ENCODE results near the gene DRD4.
"Not testable (repeated sequence)": the region's sequence is repeated elsewhere in the genome, so short reads cannot be mapped to it uniquely, and the experiment has no call there.

Gene DRD4

DNA sequence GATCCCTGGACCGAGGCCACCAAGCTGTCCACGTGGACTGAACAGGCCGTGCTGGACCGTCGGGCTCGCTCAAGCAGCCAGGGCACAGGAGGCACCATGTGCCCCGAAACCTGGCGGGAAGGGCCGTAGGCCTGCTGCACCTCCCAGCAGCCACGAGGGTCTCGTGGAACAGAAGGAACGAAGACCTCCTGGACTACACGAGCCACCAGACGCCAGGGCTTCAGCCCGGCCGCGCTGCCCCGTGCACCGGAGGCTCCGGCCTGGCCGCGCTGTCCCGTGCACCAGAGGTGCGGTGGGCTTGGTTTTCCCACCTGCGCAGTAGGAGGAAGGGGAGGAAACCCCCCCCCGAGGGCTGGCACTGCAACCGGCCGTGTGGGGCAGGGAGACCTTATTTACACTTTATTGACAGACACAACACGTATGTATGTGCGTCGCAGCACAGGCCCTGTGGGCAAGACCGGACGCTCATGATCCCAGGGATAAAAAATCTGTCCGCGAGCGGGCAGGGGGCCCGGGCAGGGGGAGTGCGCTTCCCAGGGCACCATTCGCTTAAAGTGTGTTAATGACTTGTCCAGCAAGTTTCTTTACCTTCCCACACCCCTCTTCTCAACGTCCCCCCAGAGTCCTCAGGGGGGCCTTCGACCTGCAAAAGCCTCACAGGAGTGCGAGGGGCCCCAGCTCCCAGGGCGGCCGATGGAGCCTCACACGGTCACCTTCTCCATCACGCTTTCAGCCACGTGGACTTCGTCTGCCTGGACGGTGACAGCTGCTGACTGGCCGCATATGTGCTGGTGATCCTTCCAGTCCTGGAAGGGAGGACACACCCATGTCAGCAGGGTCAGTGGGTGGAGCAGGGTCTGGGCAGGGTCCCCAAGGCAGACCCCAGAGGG is 7.0 kb downstream of the DRD4 start:
- Histone ChIP-seq H3K4me1 (ENCODE audit: control insufficient read depth, insufficient read depth, low read depth, low read length) (peaks cover 29% of the 10 kb centered on the region), H3K36me3 (ENCODE audit: control insufficient read depth in 1 of 2, insufficient read depth in 2 of 2, low read depth in 1 of 2, low read length in 2 of 2) (peaks cover 37 to 69% of the 10 kb centered on the region in 2 experiments), H3K23ac (ENCODE audit: low read length in 2 of 2) (no peak overlapping the region), H3K79me1 (replicated peaks; ENCODE audit: low read length, poor library complexity, severe bottlenecking) (no peaks in the 10 kb centered on the region), H2AFZ (ENCODE audit: low read depth, low read length) (no peak overlapping the region), H2BK120ac (ENCODE audit: low read depth, low read length) (no peak overlapping the region), H3K4me2 (ENCODE audit: low read length, poor library complexity, severe bottlenecking) (no peak overlapping the region), H3K18ac (ENCODE audit: low read depth in 1 of 2, low read length in 2 of 2) (no peak overlapping the region), H2BK12ac (ENCODE audit: low read length in 2 of 2) (no peak overlapping the region), H4K8ac (ENCODE audit: low read length) (no peak overlapping the region), H3K27ac (ENCODE audit: low read length, poor library complexity, severe bottlenecking) (no peak overlapping the region), H2BK15ac (ENCODE audit: low read depth, poor library complexity, severe bottlenecking) (no peak overlapping the region), H3K14ac (ENCODE audit: low read length in 2 of 2) (no peak overlapping the region), H3K9me3 (ENCODE audit: control insufficient read depth, low read length) (no peaks in the 10 kb centered on the region), H3K4ac (ENCODE audit: low read depth in 1 of 2, low read length in 2 of 2) (no peak overlapping the region), H4K91ac (ENCODE audit: low read length) (no peak overlapping the region), H3K9ac (ENCODE audit: low read length) (no peak overlapping the region), H3K4me3 (ENCODE audit: insufficient read depth in 1 of 2, low read depth in 1 of 2, low read length in 2 of 2) (no peak overlapping the region), H2AK5ac (ENCODE audit: low read length, severe bottlenecking) (no peak overlapping the region), H3K27me3 (ENCODE audit: control insufficient read depth in 1 of 2, insufficient read depth in 1 of 2, low read length in 2 of 2) (peaks cover 0 to 2% of the 10 kb centered on the region in 2 experiments), H2BK5ac (ENCODE audit: low read depth, low read length, poor library complexity, severe bottlenecking) (no peak overlapping the region)
- no peak for DNase-seq
- WGBS = 92% methylated on average over 50 of the region's 50 CpGs

DNA sequence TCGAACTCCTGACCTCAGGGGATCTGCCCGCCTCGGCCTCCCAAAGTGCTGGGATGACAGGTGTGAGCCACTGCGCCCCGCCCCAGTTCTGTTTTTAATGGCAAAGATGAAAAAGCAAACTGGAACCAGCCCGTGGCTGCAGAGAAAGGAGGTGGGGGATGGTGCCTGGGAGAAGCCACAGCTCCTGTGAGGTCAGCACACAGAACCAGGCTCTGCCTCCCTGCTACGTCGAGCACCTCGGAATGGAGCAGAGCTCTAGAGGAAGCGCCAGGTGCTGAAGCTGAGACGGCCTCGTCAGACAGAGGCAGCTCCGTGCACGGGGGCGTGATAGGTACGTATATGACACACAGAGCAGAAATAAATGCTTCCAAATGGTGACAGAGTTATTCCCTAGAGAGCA is 8.5 kb downstream of the DRD4 start:
- Histone ChIP-seq H3K36me3 (ENCODE audit: control insufficient read depth in 1 of 2, insufficient read depth in 2 of 2, low read depth in 1 of 2, low read length in 2 of 2) (peaks cover 42 to 70% of the 10 kb centered on the region in 2 experiments), H4K8ac (ENCODE audit: low read length) (no peak overlapping the region), H3K23ac (ENCODE audit: low read length in 2 of 2) (no peak overlapping the region), H2AFZ (ENCODE audit: low read depth, low read length) (no peak overlapping the region), H3K14ac (ENCODE audit: low read length in 2 of 2) (no peak overlapping the region), H2BK5ac (ENCODE audit: low read depth, low read length, poor library complexity, severe bottlenecking) (no peak overlapping the region), H2BK12ac (ENCODE audit: low read length in 2 of 2) (no peak overlapping the region), H4K91ac (ENCODE audit: low read length) (no peak overlapping the region), H3K79me1 (replicated peaks; ENCODE audit: low read length, poor library complexity, severe bottlenecking) (peaks cover 2% of the 10 kb centered on the region), H3K4me3 (ENCODE audit: insufficient read depth in 1 of 2, low read depth in 1 of 2, low read length in 2 of 2) (no peak overlapping the region), H3K27me3 (ENCODE audit: control insufficient read depth in 1 of 2, insufficient read depth in 1 of 2, low read length in 2 of 2) (no peaks in the 10 kb centered on the region), H3K27ac (ENCODE audit: low read length, poor library complexity, severe bottlenecking) (no peak overlapping the region), H2BK15ac (ENCODE audit: low read depth, poor library complexity, severe bottlenecking) (no peak overlapping the region), H3K4me1 (ENCODE audit: control insufficient read depth, insufficient read depth, low read depth, low read length) (peaks cover 15% of the 10 kb centered on the region), H3K4me2 (ENCODE audit: low read length, poor library complexity, severe bottlenecking) (no peak overlapping the region), H3K18ac (ENCODE audit: low read depth in 1 of 2, low read length in 2 of 2) (no peak overlapping the region), H3K4ac (ENCODE audit: low read depth in 1 of 2, low read length in 2 of 2) (no peak overlapping the region), H3K9ac (ENCODE audit: low read length) (no peak overlapping the region), H2BK120ac (ENCODE audit: low read depth, low read length) (no peak overlapping the region), H2AK5ac (ENCODE audit: low read length, severe bottlenecking) (no peak overlapping the region), H3K9me3 (ENCODE audit: control insufficient read depth, low read length) (no peaks in the 10 kb centered on the region)
- DNase-seq = no peak
- 92% methylated on average over 16 of the region's 16 CpGs for WGBS

DNA sequence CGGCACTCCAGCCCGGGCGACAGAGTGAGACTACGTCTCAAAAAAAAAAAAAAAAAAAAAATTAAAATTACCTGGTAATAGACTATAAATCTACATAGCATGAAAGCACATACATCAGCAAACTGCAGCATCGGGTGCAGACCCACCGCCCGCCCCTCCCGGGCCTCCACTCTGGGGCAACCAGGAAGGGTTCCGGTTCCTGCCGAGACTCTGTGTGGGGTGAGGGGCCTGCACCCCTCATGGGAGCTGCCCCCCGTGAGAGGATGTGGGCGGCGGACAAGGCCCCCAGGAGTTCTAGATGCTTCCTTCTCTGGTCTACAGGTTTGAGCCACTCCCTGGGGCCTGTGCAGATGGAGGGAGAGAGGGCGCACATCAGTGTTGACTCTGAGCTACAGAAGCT is 9.1 kb downstream of the DRD4 start:
- H3K9ac ChIP-seq (ENCODE audit: low read length) = no peak overlapping the region
- H3K9me3 ChIP-seq (ENCODE audit: control insufficient read depth, low read length) = no peaks in the 10 kb centered on the region
- no peak overlapping the region for H3K27ac ChIP-seq (ENCODE audit: low read length, poor library complexity, severe bottlenecking)
- H3K27me3 ChIP-seq (ENCODE audit: control insufficient read depth in 1 of 2, insufficient read depth in 1 of 2, low read length in 2 of 2) = no peaks in the 10 kb centered on the region
- H4K8ac ChIP-seq (ENCODE audit: low read length) = no peak overlapping the region
- H3K14ac ChIP-seq (ENCODE audit: low read length in 2 of 2) = no peak overlapping the region
- H4K91ac ChIP-seq (ENCODE audit: low read length) = no peak overlapping the region
- H3K4ac ChIP-seq (ENCODE audit: low read depth in 1 of 2, low read length in 2 of 2) = no peak overlapping the region
- H2BK15ac ChIP-seq (ENCODE audit: low read depth, poor library complexity, severe bottlenecking) = peak overlapping the region; percentile 18
- H3K4me2 ChIP-seq (ENCODE audit: low read length, poor library complexity, severe bottlenecking) = no peak overlapping the region
- no peak overlapping the region for H2AK5ac ChIP-seq (ENCODE audit: low read length, severe bottlenecking)
- H2BK120ac ChIP-seq (ENCODE audit: low read depth, low read length) = no peak overlapping the region
- peaks cover 9% of the 10 kb centered on the region for H3K4me1 ChIP-seq (ENCODE audit: control insufficient read depth, insufficient read depth, low read depth, low read length)
- H3K18ac ChIP-seq (ENCODE audit: low read depth in 1 of 2, low read length in 2 of 2) = no peak overlapping the region
- no peak overlapping the region for H2BK12ac ChIP-seq (ENCODE audit: low read length in 2 of 2)
- no peak overlapping the region for H2AFZ ChIP-seq (ENCODE audit: low read depth, low read length)
- DNase-seq = no peak
- 98% methylated on average over 9 of the region's 14 CpGs for WGBS
- H3K4me3 ChIP-seq (ENCODE audit: insufficient read depth in 1 of 2, low read depth in 1 of 2, low read length in 2 of 2) = no peak overlapping the region
- H3K36me3 ChIP-seq (ENCODE audit: control insufficient read depth in 1 of 2, insufficient read depth in 2 of 2, low read depth in 1 of 2, low read length in 2 of 2) = peaks cover 48 to 74% of the 10 kb centered on the region in 2 experiments
- no peak overlapping the region for H3K23ac ChIP-seq (ENCODE audit: low read length in 2 of 2)
- H3K79me1 ChIP-seq (replicated peaks; ENCODE audit: low read length, poor library complexity, severe bottlenecking) = peaks cover 5% of the 10 kb centered on the region
- no peak overlapping the region for H2BK5ac ChIP-seq (ENCODE audit: low read depth, low read length, poor library complexity, severe bottlenecking)

DNA sequence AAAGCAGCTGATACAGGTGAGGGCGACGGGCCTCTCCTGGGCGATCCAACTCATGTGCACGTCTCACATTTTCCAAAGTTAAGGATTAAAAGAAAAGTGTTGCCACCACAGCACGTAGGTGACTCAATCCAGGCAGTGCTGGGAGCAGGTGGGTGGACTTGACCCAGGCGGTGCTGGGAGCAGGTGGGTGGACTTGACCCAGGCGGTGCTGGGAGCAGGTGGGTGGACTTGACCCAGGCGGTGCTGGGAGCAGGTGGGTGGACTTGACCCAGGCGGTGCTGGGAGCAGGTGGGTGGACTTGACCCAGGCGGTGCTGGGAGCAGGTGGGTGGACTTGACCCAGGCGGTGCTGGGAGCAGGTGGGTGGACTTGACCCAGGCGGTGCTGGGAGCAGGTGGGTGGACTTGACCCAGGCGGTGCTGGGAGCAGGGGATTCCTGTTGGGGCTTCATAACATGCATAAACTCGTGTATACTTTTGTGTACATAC is 10.6 kb downstream of the DRD4 start:
- not testable (repeated sequence) for H2AFZ ChIP-seq (ENCODE audit: low read depth, low read length); H2AK5ac ChIP-seq (ENCODE audit: low read length, severe bottlenecking); H3K14ac ChIP-seq (ENCODE audit: low read length in 2 of 2); H3K4ac ChIP-seq (ENCODE audit: low read depth in 1 of 2, low read length in 2 of 2); H3K4me2 ChIP-seq (ENCODE audit: low read length, poor library complexity, severe bottlenecking); H3K9ac ChIP-seq (ENCODE audit: low read length); H4K91ac ChIP-seq (ENCODE audit: low read length); DNase-seq; H3K27me3 ChIP-seq (ENCODE audit: control insufficient read depth in 1 of 2, insufficient read depth in 1 of 2, low read length in 2 of 2); H3K18ac ChIP-seq (ENCODE audit: low read depth in 1 of 2, low read length in 2 of 2); H3K79me1 ChIP-seq (replicated peaks; ENCODE audit: low read length, poor library complexity, severe bottlenecking); H2BK15ac ChIP-seq (ENCODE audit: low read depth, poor library complexity, severe bottlenecking); H3K27ac ChIP-seq (ENCODE audit: low read length, poor library complexity, severe bottlenecking); H3K9me3 ChIP-seq (ENCODE audit: control insufficient read depth, low read length); H4K8ac ChIP-seq (ENCODE audit: low read length); H2BK120ac ChIP-seq (ENCODE audit: low read depth, low read length); H3K4me3 ChIP-seq (ENCODE audit: insufficient read depth in 1 of 2, low read depth in 1 of 2, low read length in 2 of 2); H3K4me1 ChIP-seq (ENCODE audit: control insufficient read depth, insufficient read depth, low read depth, low read length); H2BK5ac ChIP-seq (ENCODE audit: low read depth, low read length, poor library complexity, severe bottlenecking); H3K23ac ChIP-seq (ENCODE audit: low read length in 2 of 2); H2BK12ac ChIP-seq (ENCODE audit: low read length in 2 of 2)
- 96% methylated on average over 9 of the region's 14 CpGs for WGBS
- H3K36me3 ChIP-seq (ENCODE audit: control insufficient read depth in 1 of 2, insufficient read depth in 2 of 2, low read depth in 1 of 2, low read length in 2 of 2) = peaks cover 50 to 60% of the 10 kb centered on the region in 2 experiments
